H7 (cell line): ENCODE measurements around the gene GALNT3. TPM values are rescaled to one million over a fixed set of nuclear protein-coding genes. Genes with fewer than 3 reads are reported as not detected.
A peak's percentile ranks its signal among the peaks of the same experiment; 100 is the strongest.

Experiments
- DNase-seq: peaks from one replicate; pipeline ENCODE4 v3.0.0; 2012
- H3K27me3 ChIP-seq: 2 replicates; pipeline ENCODE4 v1.6.0; 2011; ENCODE audit warnings: mild to moderate bottlenecking, low read length; ENCODE audit not compliant: control insufficient read depth, insufficient read depth
- H3K36me3 ChIP-seq: replicated peaks from 2 replicates; pipeline ENCODE4 v1.5.1; 2011; ENCODE audit warnings: low read length; ENCODE audit not compliant: control insufficient read depth, insufficient read depth
- H3K4me3 ChIP-seq: 2 replicates; pipeline ENCODE4 v1.5.1; 2011; ENCODE audit warnings: low read depth, mild to moderate bottlenecking, control low read depth, low read length, moderate library complexity; ENCODE audit not compliant: insufficient read depth
- total RNA-seq: library from RNA; depleted of rRNA; stranded (reverse); fragments of >200 nt; shearing (Covaris generic); gene quantifications from 2 replicates; pipeline ENCODE4 v1.2.3, GENCODE V29; 2014; rRNA removed

The GALNT3 gene
- 8.0 and 17.1 TPM in 2 replicates for total RNA-seq

- Histone ChIP-seq H3K36me3 (no peaks in the 10 kb centered on the region), H3K4me3 (peak within 1 kb of the TSS; percentile 69), H3K27me3 (peaks cover 8% of the 10 kb centered on the region; the same call in 1 of the 2 replicates)
- peak; percentile 93 for DNase-seq
These were observed at the start of gene GALNT3 for GRCh38 chr2:165793779-165794535. GALNT3 (minus strand) TSS chr2:165794247; CDS start chr2:165770700, 23,547 bp downstream.

- Histone ChIP-seq H3K36me3 (no peaks in the 10 kb centered on the region), H3K27me3 (no peaks in the 10 kb centered on the region), H3K4me3 (no peak overlapping the region)
- no peak for DNase-seq
These were observed 49.3 kb upstream of the GALNT3 start for GRCh38 chr2:165843351-165843750.

- no peak overlapping the region for H3K4me3 ChIP-seq
- no peaks in the 10 kb centered on the region for H3K27me3 ChIP-seq
- no peaks in the 10 kb centered on the region for H3K36me3 ChIP-seq
- no peak for DNase-seq
These were observed 46.4 kb upstream of the GALNT3 start for GRCh38 chr2:165840333-165840958.

GRCh38 chr2:165839610-165840009 is 45.6 kb upstream of the GALNT3 start:
- no peak for DNase-seq
- no peaks in the 10 kb centered on the region for H3K36me3 ChIP-seq

GRCh38 chr2:165837122-165837521 is 43.1 kb upstream of the GALNT3 start:
- DNase-seq: no peak
- no peaks in the 10 kb centered on the region for H3K27me3 ChIP-seq
- H3K4me3 ChIP-seq: no peak overlapping the region
- H3K36me3 ChIP-seq: no peaks in the 10 kb centered on the region

More at GRCh38 chr2:165839610-165840009, 45.6 kb upstream of the GALNT3 start:
- H3K4me3 ChIP-seq: no peak overlapping the region
- no peaks in the 10 kb centered on the region for H3K27me3 ChIP-seq

GRCh38 chr2:165835363-165835762 is 41.3 kb upstream of the GALNT3 start:
- no peak for DNase-seq
- Histone ChIP-seq H3K27me3 (no peaks in the 10 kb centered on the region), H3K36me3 (no peaks in the 10 kb centered on the region), H3K4me3 (no peak overlapping the region)

- no peaks in the 10 kb centered on the region for H3K36me3 ChIP-seq
- H3K27me3 ChIP-seq: no peaks in the 10 kb centered on the region
- DNase-seq: no peak
- H3K4me3 ChIP-seq: no peak overlapping the region
These were observed 39.1 kb upstream of the GALNT3 start for GRCh38 chr2:165833156-165833555.

GRCh38 chr2:165827921-165828276 is 33.9 kb upstream of the GALNT3 start:
- H3K4me3 ChIP-seq: no peak overlapping the region
- DNase-seq: no peak
- no peaks in the 10 kb centered on the region for H3K27me3 ChIP-seq
- no peaks in the 10 kb centered on the region for H3K36me3 ChIP-seq

GRCh38 chr2:165827016-165827920 is 33.2 kb upstream of the GALNT3 start:
- Histone ChIP-seq H3K4me3 (no peak overlapping the region), H3K27me3 (no peaks in the 10 kb centered on the region), H3K36me3 (no peaks in the 10 kb centered on the region)
- DNase-seq: no peak

- no peak overlapping the region for H3K4me3 ChIP-seq
- H3K36me3 ChIP-seq: no peaks in the 10 kb centered on the region
These were observed 31.0 kb upstream of the GALNT3 start for GRCh38 chr2:165825041-165825440.

GRCh38 chr2:165820296-165820695 is 26.2 kb upstream of the GALNT3 start:
- Histone ChIP-seq H3K27me3 (no peaks in the 10 kb centered on the region), H3K36me3 (no peaks in the 10 kb centered on the region), H3K4me3 (no peak overlapping the region)
- DNase-seq: no peak

More at GRCh38 chr2:165825041-165825440, 31.0 kb upstream of the GALNT3 start:
- no peaks in the 10 kb centered on the region for H3K27me3 ChIP-seq
- no peak for DNase-seq

GRCh38 chr2:165818920-165819319 is 24.9 kb upstream of the GALNT3 start:
- H3K27me3 ChIP-seq: no peaks in the 10 kb centered on the region
- H3K4me3 ChIP-seq: no peak overlapping the region
- DNase-seq: no peak
- H3K36me3 ChIP-seq: no peaks in the 10 kb centered on the region

GRCh38 chr2:165815299-165816141 is 21.5 kb upstream of the GALNT3 start:
- no peak for DNase-seq
- Histone ChIP-seq H3K27me3 (no peaks in the 10 kb centered on the region), H3K36me3 (no peaks in the 10 kb centered on the region)

GRCh38 chr2:165814473-165814872 is 20.4 kb upstream of the GALNT3 start:
- Histone ChIP-seq H3K36me3 (no peaks in the 10 kb centered on the region), H3K27me3 (no peaks in the 10 kb centered on the region), H3K4me3 (no peak overlapping the region)
- DNase-seq: no peak

More at GRCh38 chr2:165815299-165816141, 21.5 kb upstream of the GALNT3 start:
- no peak overlapping the region for H3K4me3 ChIP-seq
